GM19467 (cell line): Measurements from ENCODE around the gene SPA17.
A peak's percentile ranks its signal among the peaks of the same experiment; 100 is the strongest.

Experiments
- ATAC-seq: cut with Tn5 transposase; IDR thresholded peaks from one replicate; pipeline ENCODE4 v1.9.1; 2021; ENCODE audit warnings: mild to moderate bottlenecking, moderate library complexity; ENCODE audit not compliant: unreplicated experiment

The SPA17 gene

GRCh38 chr11:124722176-124722575 is 48.5 kb downstream of the SPA17 start:
- no peak for ATAC-seq

GRCh38 chr11:124724979-124725718 is 51.4 kb downstream of the SPA17 start:
- peak; percentile 96 for ATAC-seq

GRCh38 chr11:124725719-124726105 is 52.0 kb downstream of the SPA17 start:
- ATAC-seq, result peak; percentile 1

- ATAC-seq, result no peak
These were observed 53.8 kb downstream of the SPA17 start for GRCh38 chr11:124727474-124727873.

DNA sequence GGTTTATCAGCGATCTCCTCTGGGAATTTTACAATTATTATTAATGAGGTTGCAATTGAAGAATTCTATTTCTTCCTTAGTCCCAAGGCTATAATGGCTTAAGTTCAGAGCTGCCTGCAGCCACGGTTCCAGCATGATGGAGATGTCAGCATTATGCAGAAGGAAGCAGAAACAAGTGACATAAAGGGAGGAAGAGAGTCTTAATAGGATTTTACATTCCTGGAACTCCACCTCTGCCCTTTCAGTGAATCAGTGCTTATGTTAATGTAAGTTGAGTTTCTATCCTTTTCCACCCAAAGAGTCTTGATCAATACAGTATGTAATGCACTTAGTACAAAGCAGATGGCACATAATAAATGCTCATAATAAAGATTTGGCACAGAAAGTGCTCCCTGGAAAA is 54.4 kb downstream of the SPA17 start:
- ATAC-seq, result no peak

- ATAC-seq, result no peak
These were observed 55.9 kb downstream of the SPA17 start for GRCh38 chr11:124729571-124729970.

GRCh38 chr11:124732230-124732629 is 58.5 kb downstream of the SPA17 start:
- ATAC-seq, result no peak

DNA sequence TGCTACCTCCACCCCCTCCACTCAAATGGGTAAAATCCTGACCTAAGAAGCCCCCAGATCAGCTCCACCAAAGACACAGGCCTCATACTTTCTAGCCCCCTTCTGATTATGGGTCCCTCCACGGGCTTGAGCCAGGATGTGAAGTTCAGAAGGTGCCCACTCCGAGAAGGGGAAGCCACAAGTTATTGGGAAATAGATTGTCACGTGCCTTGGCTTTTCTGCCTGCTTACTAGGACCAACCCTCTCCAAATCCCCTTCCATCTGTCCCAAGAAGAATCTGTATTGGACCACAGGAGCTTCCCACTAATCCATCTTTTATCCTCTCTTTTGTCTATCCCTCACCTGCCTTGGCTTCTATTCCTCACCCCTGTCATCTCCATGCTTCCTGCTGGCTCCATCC is 63.0 kb downstream of the SPA17 start:
- ATAC-seq, result no peak

DNA sequence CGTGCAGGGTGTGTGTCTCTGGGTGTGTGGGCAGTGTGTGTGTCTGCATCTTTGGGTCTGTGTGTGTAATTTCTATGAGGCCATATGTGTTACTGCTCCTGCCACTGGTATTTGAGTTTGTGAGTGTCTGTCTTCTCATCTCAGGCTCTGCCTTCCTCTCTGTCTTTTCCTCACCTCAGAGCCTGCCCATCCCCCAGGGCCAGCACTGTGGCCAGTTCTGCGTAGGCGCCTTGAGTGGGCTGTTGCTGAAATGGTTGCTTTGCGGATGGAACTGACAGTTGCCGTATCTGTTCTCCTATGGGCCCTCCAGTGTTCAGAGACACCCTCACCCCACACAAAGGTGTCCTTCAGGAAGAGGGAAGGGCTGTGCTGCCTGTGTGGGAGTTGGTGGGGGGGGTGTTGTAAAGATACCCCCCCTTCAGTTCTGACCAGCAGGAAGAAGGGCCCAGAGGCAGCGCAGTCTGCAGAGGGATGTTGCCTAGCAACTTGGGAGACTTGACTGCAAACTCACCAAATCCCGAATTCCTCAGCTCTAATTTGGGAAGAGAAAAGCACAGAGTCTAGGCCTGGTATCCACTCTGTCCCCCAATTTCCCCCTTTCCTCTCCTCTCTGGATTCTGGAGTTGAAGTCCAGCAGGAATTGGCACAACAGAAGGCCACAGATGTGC is 64.1 kb downstream of the SPA17 start:
- ATAC-seq, result no peak

DNA sequence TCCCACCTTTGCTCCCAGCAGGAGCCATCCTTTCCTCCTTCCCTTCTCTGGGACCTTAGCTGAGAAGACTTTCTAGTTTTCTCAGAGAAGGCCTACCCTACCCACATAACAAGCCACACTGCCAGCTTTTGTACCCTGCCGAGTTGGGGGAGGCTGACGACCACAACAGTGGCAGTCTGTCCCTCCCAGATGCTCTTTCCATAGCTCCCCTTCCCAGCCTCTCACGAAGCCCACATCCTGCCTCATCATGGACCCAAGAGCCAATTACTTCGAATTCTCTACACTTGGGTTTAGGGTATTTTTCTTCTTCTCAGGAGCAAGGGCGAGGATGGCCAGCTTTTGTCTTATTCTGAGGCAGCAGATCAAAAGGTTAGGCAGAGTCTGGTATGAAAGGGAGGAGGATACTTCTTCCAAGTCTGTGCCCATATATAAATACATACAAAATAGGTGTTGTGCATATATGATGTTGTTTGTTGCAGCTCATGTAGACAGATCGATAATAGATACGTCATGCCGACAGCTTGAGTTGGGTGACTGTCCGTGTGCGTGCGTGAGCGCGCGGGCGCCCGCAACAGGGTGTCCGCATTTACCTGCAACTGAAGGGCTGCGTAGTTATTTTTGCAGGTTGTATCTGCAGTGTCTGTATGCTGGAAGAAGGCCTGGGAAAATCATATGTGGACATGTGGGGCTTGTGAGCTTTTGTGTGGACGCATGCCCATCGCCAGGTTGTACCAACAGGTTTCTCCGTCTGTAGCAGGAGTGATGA is 65.2 kb downstream of the SPA17 start:
- no peak for ATAC-seq

DNA sequence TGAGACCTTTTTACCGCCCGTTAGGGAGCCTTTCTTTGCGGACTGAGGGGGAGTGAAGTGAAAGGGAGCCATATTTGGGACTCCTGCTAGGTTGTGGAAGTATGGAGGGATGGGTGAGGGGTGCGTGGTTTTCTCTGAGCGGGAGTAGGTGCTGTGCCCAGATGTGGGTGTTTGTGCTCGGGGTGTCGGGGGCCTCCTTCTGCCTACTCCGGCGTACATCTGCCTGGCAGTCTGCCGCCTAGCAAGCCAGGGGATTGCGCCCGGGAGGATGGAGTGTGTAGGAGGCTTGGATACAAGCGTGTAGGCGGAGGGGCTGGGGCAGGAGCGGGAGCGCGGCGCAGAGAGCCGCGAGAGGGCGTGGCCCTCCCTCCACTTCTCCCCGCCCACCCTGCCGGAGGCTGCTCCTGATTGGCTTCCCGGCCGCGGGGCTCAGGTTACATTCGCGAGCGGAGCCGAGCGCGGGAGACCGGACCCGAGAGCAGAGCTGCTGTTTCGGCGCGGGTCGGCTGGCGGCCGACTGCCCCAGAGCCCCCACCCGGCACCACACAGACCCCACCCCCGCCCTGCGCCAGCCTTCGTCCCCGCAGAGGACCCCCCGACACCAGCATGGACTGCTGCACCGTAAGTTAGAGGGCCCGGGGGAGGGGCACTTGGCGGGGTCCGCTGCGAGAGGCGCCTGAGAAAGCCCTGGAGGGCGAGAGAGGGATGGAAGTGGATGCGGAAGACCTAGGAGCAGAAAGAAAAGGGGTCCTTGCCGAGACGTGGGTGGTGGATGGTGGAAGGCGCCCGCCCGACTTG is 66.0 kb downstream of the SPA17 start, which contains the start of gene NRGN:
NRGN (plus strand) TSS at position 464 of the 798 bp plus-strand sequence; CDS start at position 607, 143 bp downstream.
- peak; percentile 98 for ATAC-seq

- ATAC-seq, result peak; percentile 44
These were observed 66.7 kb downstream of the SPA17 start for GRCh38 chr11:124740277-124740882.

DNA sequence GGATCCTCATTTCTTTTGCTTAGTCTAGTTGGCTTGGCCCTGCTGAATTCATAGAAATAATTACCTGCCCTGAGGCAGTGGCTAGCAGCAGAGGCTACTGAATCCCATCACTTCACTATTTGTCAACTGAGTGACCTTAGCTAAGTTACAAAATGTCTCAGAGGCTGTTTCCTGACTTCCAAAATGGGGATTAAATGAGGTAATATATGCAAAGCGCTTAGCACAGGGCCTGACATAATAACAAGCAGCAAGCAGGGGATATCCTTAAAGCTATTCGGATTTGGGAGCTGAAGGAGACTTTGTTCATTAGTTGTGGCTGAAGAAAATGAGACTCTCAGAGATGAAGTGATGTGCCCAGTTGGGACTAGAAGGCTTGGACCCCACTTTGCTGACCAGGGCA is 68.9 kb downstream of the SPA17 start:
- no peak for ATAC-seq

- ATAC-seq, result no peak
These were observed 69.3 kb downstream of the SPA17 start for GRCh38 chr11:124743050-124743449.

- ATAC-seq, result no peak
These were observed 71.6 kb downstream of the SPA17 start for GRCh38 chr11:124745270-124745834.

DNA sequence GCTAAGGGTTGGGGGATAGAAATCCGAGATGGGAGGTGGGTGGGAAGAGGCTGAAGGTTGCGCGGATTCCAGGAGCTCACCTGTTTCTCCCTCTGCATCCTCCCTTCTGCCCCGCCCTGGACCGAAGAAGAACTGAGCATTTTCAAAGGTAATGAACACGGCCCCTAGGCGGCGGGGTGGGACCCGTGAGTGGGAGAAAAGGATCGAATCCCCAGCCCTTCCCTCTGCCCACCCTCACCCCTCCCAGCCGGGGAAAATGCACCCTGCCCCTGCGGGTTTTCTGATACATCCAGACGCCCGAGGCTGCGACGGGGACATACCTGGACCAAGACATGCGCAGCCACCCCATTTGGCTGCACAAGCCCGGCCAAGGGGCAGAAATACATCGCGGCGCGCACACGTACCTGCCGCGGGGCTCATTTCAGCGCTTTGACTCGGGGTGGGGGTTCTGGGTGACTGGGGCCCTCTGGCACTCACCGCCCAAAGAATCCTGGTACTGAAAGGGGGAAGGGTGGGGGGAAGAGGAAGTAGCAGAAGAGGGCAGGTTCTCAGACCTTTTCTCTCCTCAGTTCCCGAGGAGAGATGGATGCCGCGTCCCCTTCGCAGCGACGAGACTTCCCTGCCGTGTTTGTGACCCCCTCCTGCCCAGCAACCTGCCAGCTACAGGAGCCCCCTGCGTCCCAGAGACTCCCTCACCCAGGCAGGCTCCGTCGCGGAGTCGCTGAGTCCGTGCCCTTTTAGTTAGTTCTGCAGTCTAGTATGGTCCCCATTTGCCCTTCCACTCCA is 72.3 kb downstream of the SPA17 start:
- ATAC-seq, result peak; percentile 10

- ATAC-seq, result peak; percentile 92
These were observed 73.0 kb downstream of the SPA17 start for GRCh38 chr11:124746621-124747243.
